Panc1 (cell line): ENCODE data around the gene HYLS1. TPM values are rescaled to one million over a fixed set of nuclear protein-coding genes. Genes with fewer than 3 reads are reported as not detected.

Experiments used
- ATAC-seq: fragments of 200-7000 bp; cut with Tn5 transposase; 2 replicates; pipeline ENCODE4 v1.9.1; 2020; ENCODE audit warnings: mild to moderate bottlenecking, moderate library complexity
- BruUV-seq: library from RNA; stranded (reverse); fragments of 400-500 nt; replicated peaks from 2 replicates; lab custom pipeline; 2021; lab: Mats Ljungman, UMichigan
- CTCF ChIA-PET: fragments of 300-600 bp; sonication (Branson Sonifier 250); formaldehyde crosslinking; loops from one replicate; lab custom pipeline; 2022; ENCODE audit warnings: antibody characterized with exemption; lab: Charles Lee
- POLR2A ChIA-PET: fragments of 300-600 bp; sonication (Branson Sonifier 250); formaldehyde crosslinking; loops from one replicate; lab custom pipeline; 2022; ENCODE audit warnings: antibody characterized with exemption; lab: Charles Lee
- DNase-seq: peaks from one replicate; pipeline ENCODE4 v3.0.0-alpha.2; 2010; ENCODE audit warnings: low read depth, low spot score
- H3K27ac ChIP-seq: 2 replicates; pipeline ENCODE4 v1.5.1; 2011; ENCODE audit warnings: mild to moderate bottlenecking, low read length, inconsistent platforms
- H3K27me3 ChIP-seq: fragments of 200-500 bp; sonication (Bioruptor generic); 2 replicates; pipeline ENCODE4 v1.6.0; 2014; ENCODE audit warnings: low read length, inconsistent platforms; ENCODE audit not compliant: control insufficient read depth, insufficient read depth
- H3K36me3 ChIP-seq: fragments of 200-500 bp; sonication (Bioruptor generic); 2 replicates; pipeline ENCODE4 v1.5.1; 2014; ENCODE audit warnings: inconsistent platforms, mild to moderate bottlenecking, low read length, moderate library complexity; ENCODE audit not compliant: control insufficient read depth, insufficient read depth
- H3K4me1 ChIP-seq: 2 replicates; pipeline ENCODE4 v1.5.1; 2011; ENCODE audit warnings: inconsistent platforms, mild to moderate bottlenecking, low read length, moderate library complexity; ENCODE audit not compliant: control insufficient read depth, insufficient read depth
- H3K4me3 ChIP-seq, 2 experiments: 2 replicates each; pipeline ENCODE4 v1.5.1; 2011 to 2012; ENCODE audit warnings: low read depth in 2 of 2, low read length in 2 of 2, mild to moderate bottlenecking in 2 of 2, inconsistent platforms in 1 of 2, moderate library complexity in 1 of 2
- H3K9me3 ChIP-seq: fragments of 200-500 bp; sonication (Bioruptor generic); 2 replicates; pipeline ENCODE4 v1.5.1; 2014; ENCODE audit warnings: low read depth, mild to moderate bottlenecking, inconsistent platforms, low read length, moderate library complexity; ENCODE audit not compliant: control insufficient read depth, insufficient read depth
- CTCF ChIP-seq: fragments of 450-650 bp; IDR thresholded peaks from 2 replicates; pipeline ENCODE4 v1.5.1; 2017; ENCODE audit warnings: mild to moderate bottlenecking
- POLR2AphosphoS5 ChIP-seq: IDR thresholded peaks from 2 replicates; pipeline ENCODE4 v1.6.1; 2012; ENCODE audit warnings: mild to moderate bottlenecking, low read depth, low read length, moderate library complexity
- REST ChIP-seq, 2 experiments: IDR thresholded peaks; 2 replicates each; pipeline ENCODE4 v1.6.1; 2011 to 2012; ENCODE audit warnings: low read depth in 2 of 2, control low read depth in 1 of 2, low read length in 1 of 2, mild to moderate bottlenecking in 1 of 2, moderate library complexity in 1 of 2; ENCODE audit not compliant: insufficient read depth in 1 of 2
- SIN3A ChIP-seq: IDR thresholded peaks from 2 replicates; pipeline ENCODE4 v1.6.1; 2012; ENCODE audit warnings: low read depth, mild to moderate bottlenecking, low read length, moderate library complexity, borderline replicate concordance; ENCODE audit not compliant: insufficient read depth
- TCF7L2 ChIP-seq: IDR thresholded peaks from 2 replicates; pipeline ENCODE4 v1.6.1; 2011; ENCODE audit warnings: mild to moderate bottlenecking, low read depth, low read length, inconsistent platforms
- in situ Hi-C: cut with HindIII; loops from 2 replicates; pipeline ENCODE4 v1.10.0; 2016; ENCODE audit warnings: low sequenced_read_pairs, low pct_unique_long_range_greater_than_20kb
- intact Hi-C: fragments of 100-400 bp; cut with micrococcal nuclease; formaldehyde crosslinking; loops from one replicate; pipeline ENCODE4 v1.10.0; 2022; ENCODE audit not compliant: unreplicated experiment
- total RNA-seq: library from RNA; stranded (reverse); gene quantifications from one replicate; pipeline ENCODE4 v1.2.1, GENCODE V29; 2021; ENCODE audit not compliant: unreplicated experiment

Gene HYLS1
- total RNA-seq, 1 experiment from 2014 or later, result 32.2 TPM

- BruUV-seq, result no TSS peak
- ATAC-seq (no peak), DNase-seq (no peak)
- H3K4me3 ChIP-seq, result no peak overlapping the region
- POLR2A ChIA-PET, result no interaction called here
- H3K4me1 ChIP-seq, result no peaks in the 10 kb centered on the region
- in situ Hi-C loops, result loop anchor here (25.0 kb wide), 1 partner anchor 287 kb away; the partner anchor contains the start of genes FAM118B and RPUSD4
- no peaks in the 10 kb centered on the region for H3K36me3 ChIP-seq
- peaks cover 9% of the 10 kb centered on the region; the same call in 1 of the 2 replicates for H3K27me3 ChIP-seq
- no peak overlapping the region for H3K27ac ChIP-seq
- CTCF ChIA-PET, result interaction anchor here (0.7 kb wide), 1 partner anchor 267 kb away, joined by 3 read pairs; no protein-coding TSS in a partner anchor
- intact Hi-C loops, result no loop called here
- TF ChIP-seq TCF7L2, result no peak
- TF ChIP-seq POLR2AphosphoS5, result no peak
- TF ChIP-seq SIN3A, result no peak
- TF ChIP-seq CTCF, result no peak
- TF ChIP-seq REST (IDR thresholded peaks at IDR 0.05; ENCODE audit: insufficient read depth in 1 of 2, low read depth in 2 of 2, low read length in 1 of 2), result no peak
- H3K9me3 ChIP-seq, result no peaks in the 10 kb centered on the region
Observed at GRCh38 chr11:125925247-125925740, 37.8 kb downstream of the HYLS1 start.

- BruUV-seq, result no TSS peak
- Histone ChIP-seq H3K4me3 (no peak overlapping the region), H3K27ac (no peak overlapping the region), H3K4me1 (no peaks in the 10 kb centered on the region), H3K9me3 (no peaks in the 10 kb centered on the region), H3K27me3 (peaks cover 9% of the 10 kb centered on the region; the same call in 1 of the 2 replicates), H3K36me3 (no peaks in the 10 kb centered on the region)
- ChIA-PET CTCF (interaction anchor here (0.7 kb wide), 1 partner anchor 267 kb away, joined by 3 read pairs; no protein-coding TSS in a partner anchor), POLR2A (no interaction called here)
- intact Hi-C loops, result no loop called here
- ATAC-seq, result no peak
- TF ChIP-seq TCF7L2, result no peak
- no peak for TF ChIP-seq REST (IDR thresholded peaks at IDR 0.05; ENCODE audit: insufficient read depth in 1 of 2, low read depth in 2 of 2, low read length in 1 of 2)
- no peak for TF ChIP-seq SIN3A
- no peak for DNase-seq
- in situ Hi-C loops, result loop anchor here (25.0 kb wide), 1 partner anchor 286 kb away; the partner anchor contains the start of genes FAM118B and RPUSD4
Observed at GRCh38 chr11:125925804-125926203, 38.3 kb downstream of the HYLS1 start.
